HG02759 (cell line): ENCODE data around the gene KCNJ3.

Experiments used
- ATAC-seq: cut with Tn5 transposase; IDR thresholded peaks from one replicate; pipeline ENCODE4 v1.9.1; 2021; ENCODE audit warnings: mild to moderate bottlenecking, moderate library complexity; ENCODE audit not compliant: unreplicated experiment

Gene KCNJ3

GRCh38 chr2:154704991-154705390, 6.5 kb downstream of the KCNJ3 start:
- no peak for ATAC-seq

- ATAC-seq = no peak
Observed at GRCh38 chr2:154706660-154707059, 8.2 kb downstream of the KCNJ3 start.

DNA sequence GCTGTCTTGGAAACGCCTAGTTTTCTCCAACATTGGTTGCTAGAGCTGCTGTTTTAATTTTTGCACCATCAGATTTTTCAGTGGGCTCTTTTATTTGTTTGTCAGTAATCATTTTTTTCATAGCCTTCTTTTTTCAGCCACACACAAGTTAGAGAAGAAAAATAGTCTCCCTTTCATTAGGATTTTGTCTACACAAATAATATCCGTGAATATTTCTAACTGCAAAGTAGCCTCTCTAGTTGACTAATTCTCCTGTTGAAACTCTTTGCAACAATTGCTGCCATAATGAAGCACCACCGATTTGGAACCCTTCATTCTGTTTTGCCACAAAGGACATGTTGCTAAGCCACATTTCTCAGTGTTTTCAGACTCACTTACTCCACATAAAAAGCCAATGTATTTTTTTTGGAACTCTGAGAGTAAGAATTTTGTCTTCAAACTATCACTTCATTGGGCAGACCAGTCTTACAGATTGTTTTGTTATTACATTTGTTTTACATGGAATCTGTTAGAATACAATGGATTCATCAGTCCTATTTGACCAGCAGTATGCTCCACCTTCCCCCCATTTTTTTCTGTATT, 9.6 kb downstream of the KCNJ3 start:
- ATAC-seq = no peak

DNA sequence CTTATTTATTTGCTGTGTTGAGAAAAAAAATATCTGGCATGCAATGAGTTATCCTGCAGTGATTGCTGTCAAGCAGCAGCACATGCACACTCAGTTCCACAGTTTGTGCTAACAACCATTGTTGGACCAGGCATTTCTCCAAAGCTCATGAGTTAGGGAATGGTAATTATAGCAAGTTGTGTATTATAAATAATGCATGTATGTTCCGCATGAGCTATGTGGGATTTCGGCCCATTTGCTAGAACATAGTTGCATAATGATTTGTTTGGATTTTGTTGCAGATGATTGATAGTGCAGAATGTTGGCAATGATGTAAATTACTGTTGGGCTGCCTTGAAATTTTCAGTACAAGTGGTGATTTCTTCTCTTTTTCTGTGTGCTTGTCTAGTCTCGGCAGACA, 10.7 kb downstream of the KCNJ3 start:
- ATAC-seq = no peak

DNA sequence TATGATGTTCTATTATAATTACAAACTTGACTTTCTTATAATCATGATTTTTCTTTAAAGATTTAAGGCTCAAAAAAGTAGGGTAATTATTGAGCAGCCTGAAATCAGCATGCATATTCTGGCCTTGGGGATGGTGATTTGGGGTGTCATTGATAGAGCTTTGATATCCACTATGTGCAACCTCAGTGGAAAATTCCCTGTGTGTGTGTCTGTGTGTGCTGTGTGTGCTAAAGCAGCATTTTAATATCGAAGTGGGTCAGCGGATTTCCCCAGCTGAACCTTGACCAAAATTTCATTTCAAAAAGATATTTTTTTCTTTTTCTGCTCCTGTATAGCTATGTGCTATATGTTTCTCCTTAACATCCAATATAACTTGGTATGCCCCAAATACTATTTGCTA, 11.6 kb downstream of the KCNJ3 start:
- ATAC-seq = no peak

- no peak for ATAC-seq
Observed at GRCh38 chr2:154710685-154711084, 12.2 kb downstream of the KCNJ3 start.

DNA sequence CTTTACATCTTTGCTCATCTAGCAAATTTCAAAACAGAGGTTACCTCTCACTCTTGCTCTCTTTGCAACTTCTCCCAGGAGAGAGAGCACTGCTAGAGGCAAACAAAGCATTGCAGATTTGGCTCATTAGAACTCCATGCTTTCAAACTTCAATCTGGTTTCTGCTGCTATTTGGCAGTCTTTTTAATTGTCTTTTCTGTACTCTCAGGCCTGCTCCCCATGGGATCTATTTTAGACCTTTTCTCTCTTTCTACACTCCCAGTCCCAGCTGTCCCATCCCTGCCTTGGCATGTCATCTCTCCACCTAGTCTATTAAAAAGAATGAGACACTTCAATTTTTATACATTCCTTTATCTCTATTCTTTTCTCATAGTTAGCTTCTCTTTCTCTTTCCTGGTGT, 15.2 kb downstream of the KCNJ3 start:
- ATAC-seq = no peak

GRCh38 chr2:154720651-154721050, 22.2 kb downstream of the KCNJ3 start:
- no peak for ATAC-seq

DNA sequence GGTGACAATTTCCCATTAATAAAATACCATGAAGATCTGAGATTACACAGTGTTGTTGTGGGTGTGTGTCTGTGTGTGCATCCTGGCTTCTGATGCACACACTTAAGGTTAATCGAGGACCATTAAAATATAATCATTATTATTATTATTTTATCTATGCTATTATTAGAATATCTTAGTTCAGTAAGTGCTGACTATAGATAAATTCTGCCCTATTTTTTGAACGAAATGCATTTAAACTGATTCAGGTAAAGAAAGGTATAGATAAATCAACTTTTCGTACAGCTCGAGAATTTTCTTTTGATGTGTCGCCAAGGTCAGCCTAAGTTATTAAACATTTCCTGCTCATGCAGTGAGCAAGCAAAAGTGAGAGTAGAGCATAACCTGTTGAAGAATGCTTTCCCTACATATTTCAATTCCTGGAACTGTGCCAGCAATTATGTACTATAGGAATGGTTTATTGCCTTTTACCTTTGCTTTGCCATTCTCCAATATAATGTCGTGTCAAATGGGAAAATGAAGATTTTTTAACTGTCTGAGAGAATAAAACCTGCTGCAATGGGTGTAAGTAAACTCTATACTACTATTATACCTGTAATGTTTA, 25.8 kb downstream of the KCNJ3 start:
- ATAC-seq = no peak

GRCh38 chr2:154740361-154740760, 41.9 kb downstream of the KCNJ3 start:
- no peak for ATAC-seq

GRCh38 chr2:154758871-154759270, 60.4 kb downstream of the KCNJ3 start:
- no peak for ATAC-seq

DNA sequence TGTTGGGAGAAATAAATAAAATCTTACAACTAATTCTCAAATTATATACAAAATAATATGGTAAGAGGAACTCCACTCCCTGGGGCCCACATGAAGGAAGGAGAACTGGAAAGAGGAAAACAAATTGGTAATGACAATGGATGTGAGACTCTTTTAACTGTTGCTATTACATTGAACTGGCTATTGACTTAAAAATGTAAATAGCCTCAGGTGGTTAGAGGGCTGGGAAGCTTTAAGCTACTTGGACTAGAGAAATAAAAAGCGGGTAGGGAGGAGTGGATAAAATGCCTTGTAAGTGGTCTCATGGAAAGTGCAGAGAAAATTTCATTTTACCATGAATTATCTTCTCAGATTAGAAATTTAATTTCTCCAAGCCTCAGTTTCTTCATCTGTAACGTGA, 64.1 kb downstream of the KCNJ3 start:
- ATAC-seq = no peak

GRCh38 chr2:154771664-154772284, 73.3 kb downstream of the KCNJ3 start:
- no peak for ATAC-seq

- ATAC-seq = no peak
Observed at GRCh38 chr2:154776825-154777224, 78.3 kb downstream of the KCNJ3 start.

DNA sequence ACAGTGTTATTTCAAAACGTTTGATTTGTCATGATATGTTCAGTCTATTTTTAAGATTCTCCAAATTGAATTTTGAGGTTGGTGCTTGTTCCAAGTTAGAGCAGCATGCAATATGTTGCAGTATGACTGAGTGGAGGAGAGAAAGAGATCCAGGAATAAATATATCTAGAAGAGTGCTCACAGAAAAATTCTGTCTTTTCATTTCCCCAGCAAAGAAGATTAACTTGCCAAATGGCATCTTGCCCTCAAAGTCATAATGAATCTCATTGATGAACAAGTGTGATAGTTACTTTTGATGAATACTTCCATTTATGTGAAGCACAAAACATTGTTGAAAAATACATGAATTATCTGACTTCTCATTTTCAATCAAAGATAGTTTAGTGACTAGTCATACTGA, 95.9 kb downstream of the KCNJ3 start:
- ATAC-seq = no peak

- ATAC-seq = no peak
Observed at GRCh38 chr2:154795651-154796050, 97.2 kb downstream of the KCNJ3 start.

DNA sequence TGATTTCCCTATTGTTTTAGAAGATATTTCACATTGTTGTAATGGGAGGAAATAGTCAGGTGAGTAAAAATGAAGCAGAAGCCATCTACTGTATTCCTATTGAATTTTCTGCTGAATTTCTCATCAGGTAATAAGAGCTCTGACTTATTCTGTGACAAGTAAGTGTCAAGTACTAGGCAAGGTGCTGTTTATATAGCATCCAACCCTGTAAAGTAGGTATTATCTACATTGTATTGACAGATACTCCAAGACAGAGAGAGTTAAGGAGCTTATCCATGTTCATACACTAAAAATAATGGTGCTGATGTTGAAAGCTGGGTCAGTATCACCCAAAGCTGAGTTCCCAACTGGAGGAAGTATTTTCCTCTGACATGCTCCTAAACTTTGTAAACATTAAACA, 106.0 kb downstream of the KCNJ3 start:
- no peak for ATAC-seq

DNA sequence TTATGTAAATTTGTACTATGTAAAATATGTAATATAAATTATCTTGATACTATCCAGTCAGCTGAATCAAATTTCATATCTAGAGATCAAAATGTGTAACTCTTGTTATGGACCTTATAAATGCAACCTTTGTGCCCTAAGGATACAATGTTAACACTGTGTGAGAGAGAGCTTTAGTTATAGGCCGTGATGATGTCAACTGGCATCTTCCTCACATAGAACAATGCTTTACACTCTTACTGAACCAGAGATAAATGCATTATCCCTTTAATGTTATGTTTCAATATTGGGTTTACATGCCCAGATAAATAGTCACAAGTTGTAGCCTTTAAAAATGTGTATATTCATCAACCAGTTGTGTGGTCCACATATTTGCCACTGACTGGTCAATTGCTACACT, 115.1 kb downstream of the KCNJ3 start:
- ATAC-seq = no peak

- ATAC-seq = no peak
Observed at GRCh38 chr2:154814856-154815255, 116.4 kb downstream of the KCNJ3 start.

- no peak for ATAC-seq
Observed at GRCh38 chr2:154825358-154825757, 126.9 kb downstream of the KCNJ3 start.

DNA sequence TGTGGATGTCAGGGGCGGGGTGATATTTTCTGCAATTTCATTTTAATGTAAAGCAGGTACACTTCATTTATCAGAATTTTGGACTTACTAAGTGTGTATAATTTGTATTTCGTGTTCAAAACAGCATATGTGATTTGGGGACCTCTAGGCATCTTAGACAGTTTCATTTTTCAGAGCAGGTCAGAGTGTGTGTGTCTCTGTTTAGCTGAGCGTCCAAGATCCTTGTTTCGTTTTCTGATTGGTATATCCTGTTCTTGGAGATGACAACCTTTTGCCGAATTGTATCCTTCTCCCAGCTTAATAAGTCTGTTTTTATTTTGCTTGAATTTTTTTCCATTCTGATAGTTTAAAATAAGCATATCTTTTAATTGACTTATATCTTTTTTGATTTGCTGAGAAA, 128.3 kb downstream of the KCNJ3 start:
- no peak for ATAC-seq

DNA sequence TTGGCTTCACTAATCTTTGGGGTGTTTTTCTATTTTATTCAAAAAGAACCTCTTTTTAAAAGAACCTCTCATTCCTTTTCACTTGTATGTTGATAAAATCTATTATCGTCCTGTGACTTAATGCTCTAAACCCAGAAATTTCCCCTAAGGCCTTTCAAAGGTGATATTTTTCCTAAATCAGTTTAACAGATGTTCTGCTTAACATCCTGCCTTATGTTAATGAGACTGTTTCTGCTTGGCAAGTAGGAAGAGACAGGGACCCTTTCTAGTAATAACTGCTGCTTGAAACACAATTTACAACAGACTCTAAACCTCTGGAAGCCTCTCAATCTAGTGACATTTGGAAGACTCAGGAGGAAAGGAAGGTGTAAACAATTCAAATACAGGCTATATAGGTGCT, 128.8 kb downstream of the KCNJ3 start:
- ATAC-seq = no peak

DNA sequence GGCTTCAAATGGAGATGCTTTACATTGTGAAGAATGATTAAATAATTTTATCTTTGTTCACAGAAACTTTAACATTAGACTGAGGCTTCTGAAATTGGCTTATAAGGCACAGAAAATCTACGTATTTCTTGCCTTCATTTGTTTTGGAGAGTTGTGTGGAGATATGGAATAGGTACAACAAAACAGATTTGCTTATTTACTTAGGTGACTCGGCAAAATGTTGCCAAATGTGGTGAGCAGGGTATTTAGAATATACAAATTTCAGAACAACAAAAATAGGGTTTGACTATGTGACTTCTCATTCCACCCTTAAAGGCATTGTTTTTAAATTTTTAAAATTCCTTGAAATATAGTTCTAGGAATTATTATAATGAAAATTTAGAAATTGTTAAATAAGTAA, 134.2 kb downstream of the KCNJ3 start:
- ATAC-seq = no peak
